Measurements from ENCODE around the gene MED7.
A peak's percentile ranks its signal among the peaks of the same experiment; 100 is the strongest.

The MED7 gene

GRCh38 chr5:157155297-157155696 is 12.6 kb upstream of the MED7 start:
- Histone ChIP-seq H3K27me3 (ENCODE audit: insufficient read depth, low read length) (no peaks in the 10 kb centered on the region), H3K4ac (ENCODE audit: low read depth, low read length) (no peak overlapping the region), H2BK5ac (ENCODE audit: low read depth, low read length, poor library complexity) (no peak overlapping the region), H3K9ac (ENCODE audit: low read length) (no peak overlapping the region), H2AFZ (ENCODE audit: insufficient read depth, low read length, poor library complexity) (no peak overlapping the region), H3K4me1 (ENCODE audit: control insufficient read depth in 1 of 2, insufficient read depth in 2 of 2, low read length in 2 of 2) (no peaks in the 10 kb centered on the region), H2BK12ac (ENCODE audit: low read length) (no peak overlapping the region), H3K4me3 (ENCODE audit: low read depth, low read length) (no peak overlapping the region), H3K27ac (ENCODE audit: low read depth, low read length) (no peak overlapping the region), H3K36me3 (ENCODE audit: control insufficient read depth in 1 of 2, insufficient read depth in 2 of 2, low read length in 2 of 2) (no peaks in the 10 kb centered on the region), H3K79me1 (ENCODE audit: low read length) (no peaks in the 10 kb centered on the region), H4K8ac (ENCODE audit: low read depth, low read length) (no peak overlapping the region), H3K79me2 (ENCODE audit: control insufficient read depth, insufficient read depth, low read length, poor library complexity) (no peaks in the 10 kb centered on the region), H3K9me3 (ENCODE audit: insufficient read depth, low read depth, low read length) (no peaks in the 10 kb centered on the region), H4K91ac (ENCODE audit: low read depth, low read length) (no peak overlapping the region), H2AK5ac (ENCODE audit: low read length) (no peak overlapping the region), H3K18ac (ENCODE audit: low read length) (no peak overlapping the region), H3K4me2 (ENCODE audit: low read length) (no peak overlapping the region), H2BK120ac (ENCODE audit: insufficient read depth, low read length, poor library complexity) (no peak overlapping the region), H3K23ac (ENCODE audit: low read length) (no peak overlapping the region), H3K14ac (ENCODE audit: low read length) (no peak overlapping the region), H4K12ac (ENCODE audit: low read depth, low read length) (no peak overlapping the region)
- WGBS (ENCODE audit: extremely low coverage, insufficient coverage, insufficient read length), result no CpG with 5 or more reads among the region's 3 CpGs
- no peak for DNase-seq

- DNase-seq, result no peak
- no peaks in the 10 kb centered on the region for H3K79me2 ChIP-seq (ENCODE audit: control insufficient read depth, insufficient read depth, low read length, poor library complexity)
- no CpG with 5 or more reads among the region's 3 CpGs for WGBS (ENCODE audit: extremely low coverage, insufficient coverage, insufficient read length)
- H3K36me3 ChIP-seq (ENCODE audit: control insufficient read depth in 1 of 2, insufficient read depth in 2 of 2, low read length in 2 of 2), result no peaks in the 10 kb centered on the region
- no peak overlapping the region for H3K14ac ChIP-seq (ENCODE audit: low read length)
- no peak overlapping the region for H3K4me3 ChIP-seq (ENCODE audit: low read depth, low read length)
- no peak overlapping the region for H2AK5ac ChIP-seq (ENCODE audit: low read length)
- no peak overlapping the region for H3K23ac ChIP-seq (ENCODE audit: low read length)
- no peak overlapping the region for H3K4me2 ChIP-seq (ENCODE audit: low read length)
- H3K4ac ChIP-seq (ENCODE audit: low read depth, low read length), result no peak overlapping the region
- H2BK120ac ChIP-seq (ENCODE audit: insufficient read depth, low read length, poor library complexity), result no peak overlapping the region
- no peaks in the 10 kb centered on the region for H3K27me3 ChIP-seq (ENCODE audit: insufficient read depth, low read length)
- no peak overlapping the region for H3K18ac ChIP-seq (ENCODE audit: low read length)
- H2BK12ac ChIP-seq (ENCODE audit: low read length), result no peak overlapping the region
- no peak overlapping the region for H4K91ac ChIP-seq (ENCODE audit: low read depth, low read length)
- no peak overlapping the region for H3K9ac ChIP-seq (ENCODE audit: low read length)
- no peak overlapping the region for H4K8ac ChIP-seq (ENCODE audit: low read depth, low read length)
- no peak overlapping the region for H2AFZ ChIP-seq (ENCODE audit: insufficient read depth, low read length, poor library complexity)
- H3K4me1 ChIP-seq (ENCODE audit: control insufficient read depth in 1 of 2, insufficient read depth in 2 of 2, low read length in 2 of 2), result no peaks in the 10 kb centered on the region
- no peak overlapping the region for H4K12ac ChIP-seq (ENCODE audit: low read depth, low read length)
- H3K9me3 ChIP-seq (ENCODE audit: insufficient read depth, low read depth, low read length), result no peaks in the 10 kb centered on the region
- no peaks in the 10 kb centered on the region for H3K79me1 ChIP-seq (ENCODE audit: low read length)
- no peak overlapping the region for H3K27ac ChIP-seq (ENCODE audit: low read depth, low read length)
- no peak overlapping the region for H2BK5ac ChIP-seq (ENCODE audit: low read depth, low read length, poor library complexity)
Measured at GRCh38 chr5:157150995-157151394, 8.3 kb upstream of the MED7 start.

GRCh38 chr5:157148734-157149615 is 6.3 kb upstream of the MED7 start:
- no peak overlapping the region for H4K91ac ChIP-seq (ENCODE audit: low read depth, low read length)
- H2AK5ac ChIP-seq (ENCODE audit: low read length), result no peak overlapping the region
- no peak overlapping the region for H3K14ac ChIP-seq (ENCODE audit: low read length)
- no peak overlapping the region for H3K23ac ChIP-seq (ENCODE audit: low read length)
- H3K9me3 ChIP-seq (ENCODE audit: insufficient read depth, low read depth, low read length), result no peaks in the 10 kb centered on the region
- no peak overlapping the region for H3K4ac ChIP-seq (ENCODE audit: low read depth, low read length)
- H4K12ac ChIP-seq (ENCODE audit: low read depth, low read length), result no peak overlapping the region
- H3K9ac ChIP-seq (ENCODE audit: low read length), result no peak overlapping the region
- no peaks in the 10 kb centered on the region for H3K79me1 ChIP-seq (ENCODE audit: low read length)
- no peak overlapping the region for H2BK12ac ChIP-seq (ENCODE audit: low read length)
- no peaks in the 10 kb centered on the region for H3K27me3 ChIP-seq (ENCODE audit: insufficient read depth, low read length)
- H3K36me3 ChIP-seq (ENCODE audit: control insufficient read depth in 1 of 2, insufficient read depth in 2 of 2, low read length in 2 of 2), result no peaks in the 10 kb centered on the region
- H2BK5ac ChIP-seq (ENCODE audit: low read depth, low read length, poor library complexity), result no peak overlapping the region
- no CpG with 5 or more reads among the region's 14 CpGs for WGBS (ENCODE audit: extremely low coverage, insufficient coverage, insufficient read length)
- H4K8ac ChIP-seq (ENCODE audit: low read depth, low read length), result no peak overlapping the region
- H3K27ac ChIP-seq (ENCODE audit: low read depth, low read length), result no peak overlapping the region
- H2AFZ ChIP-seq (ENCODE audit: insufficient read depth, low read length, poor library complexity), result no peak overlapping the region
- no peaks in the 10 kb centered on the region for H3K4me1 ChIP-seq (ENCODE audit: control insufficient read depth in 1 of 2, insufficient read depth in 2 of 2, low read length in 2 of 2)
- H3K79me2 ChIP-seq (ENCODE audit: control insufficient read depth, insufficient read depth, low read length, poor library complexity), result no peaks in the 10 kb centered on the region
- H3K4me2 ChIP-seq (ENCODE audit: low read length), result no peak overlapping the region
- H3K18ac ChIP-seq (ENCODE audit: low read length), result no peak overlapping the region
- no peak overlapping the region for H3K4me3 ChIP-seq (ENCODE audit: low read depth, low read length)
- DNase-seq, result peak; percentile 62 to 90
- no peak overlapping the region for H2BK120ac ChIP-seq (ENCODE audit: insufficient read depth, low read length, poor library complexity)

- no peak overlapping the region for H2AK5ac ChIP-seq (ENCODE audit: low read length)
- H3K4me2 ChIP-seq (ENCODE audit: low read length), result peak overlapping the region; percentile 57
- H2AFZ ChIP-seq (ENCODE audit: insufficient read depth, low read length, poor library complexity), result peak overlapping the region; percentile 18
- no peak overlapping the region for H3K14ac ChIP-seq (ENCODE audit: low read length)
- H4K91ac ChIP-seq (ENCODE audit: low read depth, low read length), result no peak overlapping the region
- H3K27ac ChIP-seq (ENCODE audit: low read depth, low read length), result no peak overlapping the region
- no peak overlapping the region for H2BK5ac ChIP-seq (ENCODE audit: low read depth, low read length, poor library complexity)
- H4K12ac ChIP-seq (ENCODE audit: low read depth, low read length), result peak overlapping the region; percentile 28
- no peak overlapping the region for H3K4ac ChIP-seq (ENCODE audit: low read depth, low read length)
- no peak overlapping the region for H2BK12ac ChIP-seq (ENCODE audit: low read length)
- peaks cover 5% of the 10 kb centered on the region for H3K79me2 ChIP-seq (ENCODE audit: control insufficient read depth, insufficient read depth, low read length, poor library complexity)
- H3K9me3 ChIP-seq (ENCODE audit: insufficient read depth, low read depth, low read length), result no peaks in the 10 kb centered on the region
- H3K9ac ChIP-seq (ENCODE audit: low read length), result no peak overlapping the region
- no peak for DNase-seq
- WGBS (ENCODE audit: extremely low coverage, insufficient coverage, insufficient read length), result 100% methylated on average over 4 of the region's 33 CpGs
- peaks cover 0 to 2% of the 10 kb centered on the region in 2 experiments for H3K36me3 ChIP-seq (ENCODE audit: control insufficient read depth in 1 of 2, insufficient read depth in 2 of 2, low read length in 2 of 2)
- H3K79me1 ChIP-seq (ENCODE audit: low read length), result peaks cover 6% of the 10 kb centered on the region
- H3K4me3 ChIP-seq (ENCODE audit: low read depth, low read length), result no peak overlapping the region
- H4K8ac ChIP-seq (ENCODE audit: low read depth, low read length), result peak overlapping the region; percentile 66
- no peak overlapping the region for H2BK120ac ChIP-seq (ENCODE audit: insufficient read depth, low read length, poor library complexity)
- no peaks in the 10 kb centered on the region for H3K27me3 ChIP-seq (ENCODE audit: insufficient read depth, low read length)
- no peaks in the 10 kb centered on the region for H3K4me1 ChIP-seq (ENCODE audit: control insufficient read depth in 1 of 2, insufficient read depth in 2 of 2, low read length in 2 of 2)
- H3K18ac ChIP-seq (ENCODE audit: low read length), result no peak overlapping the region
- H3K23ac ChIP-seq (ENCODE audit: low read length), result no peak overlapping the region
Measured at GRCh38 chr5:157143127-157143971, 684 bp upstream of the MED7 start.

Measured in trophoblast cell (in vitro differentiated cells and primary cell).